Left cardiac atrium (tissue), 4 donors: ENCODE data around the gene KIFAP3. TPM values are rescaled to one million over a fixed set of nuclear protein-coding genes. Genes with fewer than 3 reads are reported as not detected.
"Not testable (repeated sequence)": the region's sequence is repeated elsewhere in the genome, so short reads cannot be mapped to it uniquely, and the experiment has no call there.

ENCODE experiments used
- ATAC-seq, 2 donors: fragments of 200-7000 bp; cut with Tn5 transposase; one replicate each; pipeline ENCODE4 v1.9.1; 2020; ENCODE audit warnings: mild to moderate bottlenecking in 2 of 2, moderate library complexity in 2 of 2
- DNase-seq: peaks from one replicate; pipeline ENCODE4 v3.0.0-alpha.2; 2020
- intact Hi-C, 2 donors: fragments of 100-400 bp; cut with DNase I; formaldehyde crosslinking; loops; one replicate each; pipeline versions ENCODE4 v1.14.1 to v1.15.1; 2022 to 2023
- total RNA-seq, 2 donors: library from RNA; stranded (reverse); fragmentation: NEBNext Ultra II Directional; extraction: Animal tissue kit (Norgen Biotek cat#: 25700); gene quantifications; one replicate each; pipeline ENCODE4 v1.2.1, GENCODE V29; 2021
- donor health status: DM: no; HTN: yes; CAD: no.
- donor health status: DM: no; HTN: yes; CAD: no; lungs with severe emphysema.
- donor health status: DM: yes; HTN: yes; CAD: no.
- donor health status: Dilated cardiomyopathy.

Gene KIFAP3
- total RNA-seq, 2 donors from 2014 or later, result 41.4 to 58.6 TPM

GRCh38 chr1:169874229-169874628, 200.3 kb downstream of the KIFAP3 start:
- intact Hi-C loops, result no loop called here
- DNase-seq (no peak), ATAC-seq (no peak)

- no peak for ATAC-seq
- no peak for DNase-seq
- intact Hi-C loops, result no loop called here
Observed at GRCh38 chr1:169873582-169874199, 200.8 kb downstream of the KIFAP3 start.

DNA sequence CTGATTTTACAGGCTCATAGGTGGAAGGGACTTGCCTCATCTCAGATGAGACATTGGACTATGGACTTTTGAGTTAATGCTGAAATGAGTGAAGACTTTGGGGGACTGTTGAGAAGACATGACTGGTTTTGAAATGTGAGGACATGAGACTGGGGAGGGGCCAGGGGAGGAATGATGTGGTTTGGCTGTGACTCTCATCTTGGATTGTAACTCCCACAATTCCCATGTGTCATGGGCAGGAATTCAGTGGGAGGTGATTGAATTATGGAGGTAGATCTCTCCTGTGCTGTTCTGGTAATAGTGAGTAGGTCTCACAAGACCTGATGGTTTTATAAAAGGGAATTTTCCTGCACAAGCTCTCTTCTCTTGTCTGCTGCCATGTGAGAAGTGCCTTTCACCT, 201.6 kb downstream of the KIFAP3 start:
- no peak for ATAC-seq
- intact Hi-C loops, result no loop called here

GRCh38 chr1:169871988-169872387, 202.5 kb downstream of the KIFAP3 start:
- ATAC-seq, DNase-seq, intact Hi-C loops: not testable (repeated sequence)

More for the DNA sequence above, 201.6 kb downstream of the KIFAP3 start:
- DNase-seq, result no peak

Other genes starting within 250 kb of the KIFAP3 start
- 1 to 10 TPM; 5.5 to 6.1 TPM for gene SCYL3, start 180.8 kb downstream of the KIFAP3 start, total RNA-seq
- gene NTMT2, start 71.3 kb upstream of the KIFAP3 start, total RNA-seq, result 1 to 10 TPM in 1 of 2 donors, under 1 TPM in 1; 0.73 to 3.5 TPM